ENCODE results near the gene ATP2A2. TPM values are rescaled to one million over a fixed set of nuclear protein-coding genes. Genes with fewer than 3 reads are reported as not detected.

Gene ATP2A2
- total and polyA plus RNA-seq, 2 donors (not counting 1 experiment from before 2014, with no cell fraction given): 35.3 to 68.2 TPM

- no peak overlapping the region for H3K4me3 ChIP-seq (ENCODE audit: control extremely low read depth in 1 of 5, extremely low read depth in 1 of 5, insufficient read depth in 1 of 5, low read depth in 2 of 5, low read length in 4 of 5)
- no peak for DNase-seq
- POLR2A ChIA-PET: no interaction called here
- Mint-ChIP-seq H3K27me3 (peaks cover 4% of the 10 kb centered on the region), H3K4me3 (no peak overlapping the region), H3K27ac (no peak overlapping the region), H3K4me1 (peaks cover 7% of the 10 kb centered on the region), H3K9me3 (ENCODE audit: insufficient read depth) (no peaks in the 10 kb centered on the region)
- ATAC-seq (ENCODE audit: low read depth): no peak
- no peak overlapping the region for H2AFZ ChIP-seq (ENCODE audit: insufficient read depth, low read depth, low read length, poor library complexity, severe bottlenecking)
- peaks cover 0 to 3% (median 0%) of the 10 kb centered on the region in 3 donors for H3K9me3 ChIP-seq (ENCODE audit: control extremely low read depth in 1 of 3, control insufficient read depth in 2 of 3, insufficient read depth in 1 of 3, low read length in 2 of 3)
- H3K27ac ChIP-seq (ENCODE audit: low read length in 2 of 2): no peak overlapping the region
- TF ChIP-seq CTCF (IDR thresholded peaks at IDR 0.05) (no peak), EZH2 (IDR thresholded peaks at IDR 0.05; ENCODE audit: borderline replicate concordance, insufficient read depth, low read depth, low read length, poor library complexity, severe bottlenecking) (no peak)
- H3K27me3 ChIP-seq (replicated peaks in 1 of 4; ENCODE audit: control extremely low read depth in 1 of 4, control insufficient read depth in 3 of 4, insufficient read depth in 4 of 4, low read length in 3 of 4): no peaks in the 10 kb centered on the region
- CTCF ChIA-PET: interaction anchor here (1.6 to 2.5 kb wide), 3 partner anchors 12 to 394 kb away, joined by 3 to 11 read pairs (median 9); no protein-coding TSS in a partner anchor
- intact Hi-C loops (cut with micrococcal nuclease): no loop called here
- no peaks in the 10 kb centered on the region for H3K79me2 ChIP-seq (ENCODE audit: control insufficient read depth, insufficient read depth, low read length)
- no peaks in the 10 kb centered on the region for H4K20me1 ChIP-seq (ENCODE audit: control insufficient read depth, insufficient read depth, low read length, poor library complexity, severe bottlenecking)
- H3K4me1 ChIP-seq (ENCODE audit: control insufficient read depth in 2 of 2, insufficient read depth in 2 of 2, low read length in 2 of 2): peaks cover 0 to 5% of the 10 kb centered on the region in 2 donors
- WGBS (ENCODE audit: insufficient coverage): 92% methylated on average over 2 of the region's 4 CpGs
- no peak overlapping the region for H3K4me2 ChIP-seq (replicated peaks; ENCODE audit: low read depth, low read length, poor library complexity, severe bottlenecking)
- no peaks in the 10 kb centered on the region for H3K36me3 ChIP-seq (replicated peaks in 1 of 2; ENCODE audit: control extremely low read depth in 1 of 2, control insufficient read depth in 1 of 2, extremely low read depth in 1 of 2, insufficient read depth in 2 of 2, low read length in 1 of 2)
- H3K9ac ChIP-seq (ENCODE audit: low read length): no peak overlapping the region
Measured at GRCh38 chr12:110246636-110247339, 34.3 kb upstream of the ATP2A2 start.

GRCh38 chr12:110247340-110248095 lies 33.5 kb upstream of the ATP2A2 start:
- CTCF ChIA-PET: interaction anchor here (1.6 to 2.3 kb wide), 2 partner anchors 13 to 148 kb away, joined by 3 to 11 read pairs; no protein-coding TSS in a partner anchor
- Histone ChIP-seq H3K9ac (ENCODE audit: low read length) (no peak overlapping the region), H3K79me2 (ENCODE audit: control insufficient read depth, insufficient read depth, low read length) (no peaks in the 10 kb centered on the region), H4K20me1 (ENCODE audit: control insufficient read depth, insufficient read depth, low read length, poor library complexity, severe bottlenecking) (no peaks in the 10 kb centered on the region), H3K36me3 (replicated peaks in 1 of 2; ENCODE audit: control extremely low read depth in 1 of 2, control insufficient read depth in 1 of 2, extremely low read depth in 1 of 2, insufficient read depth in 2 of 2, low read length in 1 of 2) (no peaks in the 10 kb centered on the region), H3K27me3 (replicated peaks in 1 of 4; ENCODE audit: control extremely low read depth in 1 of 4, control insufficient read depth in 3 of 4, insufficient read depth in 4 of 4, low read length in 3 of 4) (no peaks in the 10 kb centered on the region), H3K4me2 (replicated peaks; ENCODE audit: low read depth, low read length, poor library complexity, severe bottlenecking) (no peak overlapping the region), H3K4me3 (ENCODE audit: control extremely low read depth in 1 of 5, extremely low read depth in 1 of 5, insufficient read depth in 1 of 5, low read depth in 2 of 5, low read length in 4 of 5) (no peak overlapping the region), H3K4me1 (ENCODE audit: control insufficient read depth in 2 of 2, insufficient read depth in 2 of 2, low read length in 2 of 2) (peaks cover 0 to 5% of the 10 kb centered on the region in 2 donors), H3K27ac (ENCODE audit: low read length in 2 of 2) (no peak overlapping the region), H3K9me3 (ENCODE audit: control extremely low read depth in 1 of 3, control insufficient read depth in 2 of 3, insufficient read depth in 1 of 3, low read length in 2 of 3) (peaks cover 0 to 3% (median 0%) of the 10 kb centered on the region in 3 donors), H2AFZ (ENCODE audit: insufficient read depth, low read depth, low read length, poor library complexity, severe bottlenecking) (no peak overlapping the region)
- no peak overlapping the region for H3K4me3 Mint-ChIP-seq
- DNase-seq (no peak), ATAC-seq (ENCODE audit: low read depth) (no peak)
- H3K27ac Mint-ChIP-seq: no peak overlapping the region
- WGBS (ENCODE audit: insufficient coverage): 93% methylated on average over 14 of the region's 14 CpGs
- H3K27me3 Mint-ChIP-seq: peaks cover 4% of the 10 kb centered on the region
- TF ChIP-seq EZH2 (IDR thresholded peaks at IDR 0.05; ENCODE audit: borderline replicate concordance, insufficient read depth, low read depth, low read length, poor library complexity, severe bottlenecking) (no peak), CTCF (IDR thresholded peaks at IDR 0.05) (no peak)
- peaks cover 7% of the 10 kb centered on the region for H3K4me1 Mint-ChIP-seq
- intact Hi-C loops (cut with micrococcal nuclease): no loop called here
- no peaks in the 10 kb centered on the region for H3K9me3 Mint-ChIP-seq (ENCODE audit: insufficient read depth)
- POLR2A ChIA-PET: no interaction called here

All from B cell (primary cell).